ENCODE measurements around the gene CFAP46.
"Not testable (repeated sequence)": the region's sequence is repeated elsewhere in the genome, so short reads cannot be mapped to it uniquely, and the experiment has no call there.

Gene CFAP46

DNA sequence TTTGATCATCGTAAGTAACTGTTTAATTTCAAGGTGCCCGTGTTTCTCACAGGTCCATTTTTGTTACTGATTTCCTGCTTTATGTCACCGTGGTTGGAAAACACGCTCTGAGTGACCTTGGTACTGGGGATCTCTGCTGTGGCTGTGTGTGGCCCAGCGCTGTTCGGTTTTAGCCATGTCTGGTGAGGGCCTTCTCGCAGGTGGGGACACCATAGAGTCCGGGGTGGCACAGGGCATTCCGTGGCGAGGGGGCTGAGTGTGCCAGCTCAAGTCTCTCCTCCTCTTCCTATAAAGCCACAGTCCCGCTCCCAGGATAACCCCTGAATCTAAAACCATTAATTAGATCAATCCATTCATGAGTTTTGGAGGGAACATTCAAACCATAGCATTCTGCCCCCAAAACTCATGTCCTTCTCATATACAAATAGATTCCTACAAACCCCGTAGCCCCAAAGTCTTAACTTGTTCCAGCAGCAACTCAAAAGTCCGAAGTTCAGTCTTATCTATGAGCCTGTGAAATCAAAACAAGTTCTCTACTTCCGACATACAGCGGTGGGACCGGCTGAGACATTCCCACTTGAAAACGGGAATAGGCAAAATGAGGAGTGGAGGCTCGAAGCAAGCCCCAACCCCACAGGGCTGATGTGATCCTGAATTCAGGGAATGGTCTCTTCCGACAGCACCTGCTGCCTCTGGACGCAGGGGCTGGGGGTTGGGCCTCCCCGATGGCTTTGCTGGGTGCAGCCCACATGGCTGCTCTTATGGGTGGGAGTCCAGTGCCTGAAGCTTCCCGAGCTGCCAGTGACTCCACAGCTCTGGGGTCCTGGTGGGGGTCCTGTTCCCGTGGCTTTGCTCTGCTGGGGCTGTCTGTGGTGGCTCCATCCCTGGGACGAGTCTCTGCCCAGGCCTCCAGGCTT, 101.4 kb downstream of the CFAP46 start:
- DNase-seq: no peak

DNA sequence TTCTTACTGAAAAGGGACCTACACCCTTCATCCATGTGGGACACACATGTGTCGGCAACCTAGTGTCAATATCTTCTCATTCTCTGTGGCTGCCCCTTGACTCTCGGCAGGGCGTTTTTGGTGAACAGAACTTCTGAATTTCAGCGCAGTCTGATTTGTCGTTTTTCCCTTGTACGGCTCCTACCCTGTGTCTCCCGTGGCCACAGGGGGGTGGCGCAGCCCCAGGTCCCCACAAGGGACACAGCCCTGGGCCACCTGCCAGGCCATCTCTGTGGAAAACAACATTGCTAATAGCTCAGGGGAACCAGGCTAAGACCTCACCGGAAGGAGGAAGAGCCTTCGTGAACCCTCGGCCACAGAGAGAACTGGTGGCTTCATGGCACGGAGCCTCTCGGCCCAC, 103.3 kb downstream of the CFAP46 start:
- DNase-seq: no peak

DNA sequence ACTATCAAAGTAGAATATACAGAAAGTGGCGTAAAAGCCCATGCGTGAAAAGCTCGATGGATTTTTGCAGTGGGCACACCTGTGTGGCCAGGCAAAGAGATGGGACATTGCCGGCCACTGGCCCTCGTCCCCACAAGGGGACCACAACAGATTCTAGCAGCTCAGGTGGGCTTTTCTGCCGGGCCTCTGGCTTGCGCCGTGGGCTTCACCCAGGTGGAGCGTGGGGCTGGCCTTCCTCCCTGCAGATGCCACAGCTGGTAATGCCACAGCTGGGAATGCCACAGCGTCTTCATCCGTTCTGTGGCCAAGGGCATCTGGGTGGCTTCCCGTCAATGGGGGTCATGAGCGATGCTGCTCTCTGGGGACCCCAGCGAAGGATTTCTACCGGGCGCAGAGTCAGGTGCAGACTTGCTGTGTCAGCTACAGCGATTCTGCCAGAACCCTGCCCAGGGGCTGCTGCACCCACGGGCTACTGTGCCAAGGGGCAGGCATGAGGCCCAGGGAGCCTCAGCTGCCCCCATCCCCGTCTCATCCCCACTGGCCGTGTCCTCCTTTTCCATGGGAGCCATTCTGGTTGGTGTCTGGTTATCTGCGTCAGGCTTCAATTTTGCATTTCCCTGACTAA, 103.9 kb downstream of the CFAP46 start:
- no peak for DNase-seq

DNA sequence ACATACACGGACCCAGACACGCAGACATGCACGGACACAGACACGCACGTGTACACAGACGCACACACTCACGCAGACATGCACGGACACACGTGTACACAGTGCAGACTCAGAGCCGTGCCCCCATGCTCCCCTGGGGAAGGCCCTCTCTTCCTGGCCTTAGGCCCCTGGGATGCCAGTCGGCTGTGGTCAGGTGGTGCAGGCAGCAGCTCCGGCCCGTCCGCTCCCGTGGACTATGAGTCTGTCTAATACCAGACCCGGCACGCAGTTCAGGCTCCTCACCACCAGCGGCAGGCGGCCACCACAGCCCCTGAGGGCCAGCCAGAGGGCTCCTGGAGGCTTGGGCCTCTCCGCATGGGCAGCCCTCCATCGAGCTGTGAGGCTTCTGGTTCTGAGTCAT, 104.5 kb downstream of the CFAP46 start:
- DNase-seq: no peak

DNA sequence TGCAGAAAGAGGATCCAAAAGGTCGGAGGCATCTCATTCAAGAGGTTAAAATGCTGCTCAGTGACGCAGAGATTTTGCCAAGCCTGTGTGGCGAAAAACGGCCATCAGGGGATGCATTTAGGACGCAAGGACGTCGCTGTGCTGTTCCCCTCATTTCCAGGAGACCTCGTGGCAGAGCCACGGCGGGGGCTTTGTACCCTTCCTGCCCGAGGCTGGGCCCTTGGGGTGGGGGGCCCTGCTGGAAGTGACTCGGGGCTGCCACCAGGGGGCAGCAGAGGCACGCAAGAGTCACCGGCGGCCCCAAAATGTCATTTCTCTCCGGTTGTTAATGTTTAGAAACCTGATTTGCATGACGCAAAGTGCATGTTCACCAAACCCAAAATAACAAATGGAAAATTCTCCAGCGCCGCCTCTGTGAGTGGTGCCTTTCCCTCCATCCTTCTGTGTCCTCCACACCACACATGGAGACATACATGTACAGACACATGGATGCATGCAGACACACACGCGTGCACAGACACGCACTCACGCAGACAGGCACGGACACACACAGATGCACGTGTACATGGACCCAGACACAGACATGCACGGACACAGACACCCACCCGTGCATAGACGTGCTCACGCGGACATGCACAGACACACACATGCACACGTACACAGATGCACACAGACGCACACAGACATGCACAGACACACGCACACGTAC, 105.4 kb downstream of the CFAP46 start:
- peak; percentile 38 to 75 (median 52) for DNase-seq

DNA sequence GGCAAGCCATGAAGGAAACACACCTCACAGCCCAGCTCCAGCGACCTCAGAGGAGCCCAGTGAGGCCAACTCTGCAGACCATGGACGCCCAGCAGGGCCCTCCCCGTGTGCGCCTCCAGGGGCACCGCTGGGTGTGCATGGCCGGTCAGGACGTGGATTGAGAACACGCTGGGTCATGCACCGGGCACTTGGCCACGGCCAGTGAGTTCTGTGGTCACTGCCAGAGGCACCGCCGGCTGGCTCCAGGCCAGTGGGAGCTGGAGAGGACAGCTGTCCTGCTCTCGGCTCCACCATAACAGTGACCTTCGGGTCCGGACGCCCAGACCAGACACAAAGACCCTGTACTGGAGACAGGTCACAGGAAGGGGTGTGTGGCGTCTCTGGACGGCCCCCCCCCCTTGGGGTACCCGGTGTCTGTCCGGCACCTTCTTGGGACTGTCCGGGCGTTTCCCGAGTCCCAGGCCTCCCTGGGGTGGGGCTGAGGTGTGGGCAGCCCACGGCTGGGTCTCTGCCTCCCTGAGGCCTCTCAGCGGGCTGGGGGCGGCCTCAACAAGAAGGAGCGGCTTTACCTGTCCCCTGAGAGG, 106.0 kb downstream of the CFAP46 start:
- DNase-seq: no peak

DNA sequence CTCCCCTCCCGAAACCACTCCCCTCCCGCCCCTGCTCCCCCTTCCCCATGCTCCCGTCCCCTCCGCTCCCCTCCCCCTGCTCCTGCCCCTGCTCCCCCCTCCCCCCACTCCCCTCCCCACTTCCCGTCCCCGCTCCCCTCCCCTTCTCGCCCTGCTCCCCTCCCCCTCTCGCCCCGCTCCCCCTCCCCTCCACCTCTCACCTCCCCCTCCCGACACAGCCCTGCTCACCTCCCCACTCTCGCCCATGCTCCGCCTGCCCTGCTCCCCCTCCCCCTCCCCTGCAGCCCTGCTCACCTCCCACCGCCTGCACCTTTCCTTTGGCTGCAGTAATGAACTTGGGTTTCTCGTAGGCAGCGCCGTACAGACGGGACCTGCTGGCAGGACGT, 106.5 kb downstream of the CFAP46 start:
- no peak for DNase-seq

DNA sequence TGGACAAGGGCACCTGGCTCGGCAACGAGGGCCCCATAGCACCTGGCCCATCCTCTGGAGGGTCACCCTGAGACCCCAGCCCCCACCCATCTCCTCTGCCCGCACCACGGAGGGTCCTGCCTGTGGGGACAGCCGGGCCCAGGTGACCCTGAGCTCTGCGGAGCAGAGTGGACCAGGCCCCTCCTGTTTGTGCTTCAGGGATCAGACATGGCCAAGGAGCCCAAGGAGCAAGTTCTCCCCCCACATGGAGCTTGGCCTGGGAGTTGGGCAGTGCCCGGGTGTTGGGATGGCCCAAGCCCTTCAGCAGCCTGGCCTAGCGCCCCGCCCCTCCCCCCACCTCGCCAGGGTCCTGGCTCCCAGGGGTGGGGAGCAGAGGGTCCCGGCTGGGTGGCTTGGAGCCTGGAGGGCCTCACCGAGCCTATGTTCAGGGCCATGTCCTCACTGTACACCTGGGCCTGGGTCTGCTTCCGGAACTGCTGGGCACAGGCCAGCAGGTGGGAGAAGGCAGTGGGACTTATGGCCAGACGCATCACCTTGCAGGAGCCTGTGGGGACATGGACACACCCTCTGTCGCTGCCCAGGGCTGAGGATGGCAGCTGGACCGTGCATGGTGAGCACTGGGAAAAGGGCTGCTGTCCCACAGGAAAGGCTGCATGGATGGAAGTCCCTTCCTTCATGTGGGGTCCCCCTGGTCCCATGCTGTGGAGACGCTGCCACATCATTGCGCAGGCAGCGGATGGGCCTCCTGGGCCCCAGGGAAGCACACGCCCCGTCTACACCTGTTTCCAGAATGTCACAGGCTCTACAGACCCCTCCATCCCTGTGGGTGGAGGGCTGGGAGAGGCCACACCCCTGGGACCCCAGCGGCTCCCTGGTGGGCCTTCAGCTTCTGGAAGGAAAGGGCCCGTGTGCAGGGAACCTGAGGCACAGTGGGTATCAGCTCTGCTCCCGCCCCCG, 107.2 kb downstream of the CFAP46 start:
- no peak for DNase-seq

DNA sequence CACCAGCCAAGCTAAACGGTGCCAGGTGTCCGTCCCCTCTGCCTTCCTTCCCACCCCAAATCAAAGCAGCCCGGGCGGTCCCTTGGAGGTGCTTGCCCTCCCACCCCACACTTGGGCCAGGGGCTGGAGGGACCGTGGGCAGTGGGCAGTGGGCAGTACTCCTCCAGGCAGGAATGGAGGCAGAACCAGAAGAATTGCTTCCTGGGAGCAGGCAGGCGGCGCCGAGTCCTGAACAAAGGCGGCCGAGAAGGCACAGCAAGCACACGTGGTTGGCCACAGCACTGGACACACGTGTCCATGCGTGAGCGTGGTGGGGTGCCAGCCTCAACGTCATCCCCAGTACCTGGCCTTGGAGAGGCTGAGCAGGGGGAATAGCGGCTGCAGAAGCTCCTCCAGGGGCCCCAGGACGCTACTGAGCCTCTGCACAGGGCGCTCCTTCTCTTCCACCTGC, 108.0 kb downstream of the CFAP46 start:
- no peak for DNase-seq

DNA sequence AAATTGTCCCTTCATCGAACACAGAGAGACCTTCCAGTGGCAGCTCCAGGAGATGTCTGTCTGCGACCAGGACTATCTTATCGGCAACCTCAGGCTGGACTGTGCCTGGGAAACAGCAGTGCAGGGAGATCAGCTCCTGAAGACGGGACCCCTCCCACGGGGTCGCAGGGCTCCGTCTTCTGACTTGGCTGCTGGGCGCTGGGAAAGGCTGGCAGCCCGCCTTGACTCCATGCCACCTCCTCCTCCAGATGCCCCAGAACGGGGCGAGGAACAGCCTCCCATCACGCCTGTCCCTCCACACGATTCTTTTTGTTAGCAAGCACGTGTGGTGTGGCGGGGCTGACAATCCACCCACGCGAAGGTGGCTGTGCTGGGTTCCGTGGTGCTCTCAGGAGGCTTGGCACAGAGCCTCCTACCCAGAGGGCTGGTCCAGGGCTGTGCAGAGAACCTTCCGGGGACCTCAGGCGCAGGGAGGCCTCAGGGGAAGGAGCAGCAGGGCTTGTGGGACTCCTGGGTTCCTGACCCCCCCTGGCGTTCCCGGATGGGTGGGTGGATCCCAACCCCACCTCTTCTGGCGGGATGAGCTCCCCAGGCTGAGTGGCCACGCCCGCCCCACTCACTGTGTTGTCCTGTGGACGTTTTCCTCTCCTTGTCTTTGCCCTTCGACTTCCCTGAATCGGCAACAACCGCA, 108.8 kb downstream of the CFAP46 start:
- DNase-seq: no peak

DNA sequence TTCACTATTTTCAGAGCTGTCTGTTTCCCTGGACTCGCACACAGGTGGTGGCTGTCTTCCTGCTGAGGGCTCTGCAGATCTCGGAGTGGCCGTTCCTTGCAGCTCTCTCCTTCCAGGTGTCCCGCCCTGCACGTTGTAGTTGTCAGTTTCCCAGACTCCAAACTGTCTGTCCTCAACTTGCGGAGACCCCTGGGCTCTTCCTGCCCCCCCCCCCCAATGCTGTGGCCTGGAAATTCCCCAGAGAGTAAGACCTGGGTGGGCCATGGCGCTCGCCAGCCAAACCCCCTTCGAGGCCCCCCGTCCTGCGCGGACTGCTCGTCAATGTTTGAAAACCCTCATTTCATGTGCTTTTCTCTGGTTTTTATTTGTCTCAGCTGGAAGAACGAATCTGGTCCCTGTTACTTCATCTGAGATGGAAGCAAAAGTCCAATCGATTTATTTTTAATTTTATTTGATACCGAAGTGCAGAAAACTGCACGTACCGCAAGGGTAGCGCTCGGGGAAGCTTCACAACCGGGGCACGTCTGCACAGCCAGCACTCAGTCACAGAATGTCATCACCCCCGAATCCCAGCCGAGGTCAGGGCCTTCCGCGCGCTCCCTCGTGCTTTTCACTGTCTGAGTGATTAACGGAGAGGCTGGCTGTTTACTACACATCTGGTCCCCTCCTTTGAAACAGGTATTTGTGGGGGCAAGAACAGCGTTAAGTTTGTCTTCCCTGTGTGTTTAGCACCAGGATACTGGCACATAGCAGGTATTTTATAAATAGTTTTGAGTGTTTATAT, 110.0 kb downstream of the CFAP46 start:
- DNase-seq: no peak

DNA sequence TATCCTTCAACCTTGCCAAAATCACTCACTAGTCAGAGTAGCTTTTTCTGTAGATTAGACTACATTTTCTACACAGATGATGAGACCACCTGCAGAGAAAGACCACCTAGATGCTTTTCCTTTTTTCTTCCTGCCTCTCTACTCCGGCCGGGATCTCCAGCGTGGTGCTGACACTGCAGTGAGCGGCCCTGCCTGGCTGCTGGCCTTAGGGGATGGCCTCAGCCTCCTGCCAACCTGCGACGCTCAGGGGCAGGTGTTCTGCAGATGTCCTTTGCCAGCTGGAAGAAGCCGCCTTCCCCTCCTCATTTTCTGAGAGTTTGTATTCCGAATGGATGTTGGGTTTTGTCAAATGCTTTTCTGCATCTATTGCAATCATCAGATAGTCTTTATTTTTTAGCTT, 113.0 kb downstream of the CFAP46 start:
- no peak for DNase-seq

DNA sequence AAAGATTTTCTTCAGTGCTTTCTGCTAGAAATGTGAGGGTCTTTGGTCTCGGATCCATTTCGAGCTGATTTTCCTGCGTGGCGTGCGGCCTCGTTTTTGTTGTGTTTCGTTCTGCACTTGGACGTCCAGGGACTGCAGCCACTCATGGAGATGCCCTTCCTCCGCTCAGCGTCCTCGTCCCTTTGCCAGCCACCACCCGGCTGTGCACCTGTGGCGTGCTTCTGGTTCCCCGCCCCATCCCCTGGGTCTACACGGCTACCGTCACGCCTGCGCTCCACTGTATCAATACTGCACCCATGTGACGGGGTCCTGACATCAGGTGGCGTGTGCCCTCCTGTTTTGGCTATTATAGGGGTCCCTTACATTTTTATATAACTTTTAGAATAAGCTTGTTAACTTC, 113.7 kb downstream of the CFAP46 start:
- DNase-seq: no peak

DNA sequence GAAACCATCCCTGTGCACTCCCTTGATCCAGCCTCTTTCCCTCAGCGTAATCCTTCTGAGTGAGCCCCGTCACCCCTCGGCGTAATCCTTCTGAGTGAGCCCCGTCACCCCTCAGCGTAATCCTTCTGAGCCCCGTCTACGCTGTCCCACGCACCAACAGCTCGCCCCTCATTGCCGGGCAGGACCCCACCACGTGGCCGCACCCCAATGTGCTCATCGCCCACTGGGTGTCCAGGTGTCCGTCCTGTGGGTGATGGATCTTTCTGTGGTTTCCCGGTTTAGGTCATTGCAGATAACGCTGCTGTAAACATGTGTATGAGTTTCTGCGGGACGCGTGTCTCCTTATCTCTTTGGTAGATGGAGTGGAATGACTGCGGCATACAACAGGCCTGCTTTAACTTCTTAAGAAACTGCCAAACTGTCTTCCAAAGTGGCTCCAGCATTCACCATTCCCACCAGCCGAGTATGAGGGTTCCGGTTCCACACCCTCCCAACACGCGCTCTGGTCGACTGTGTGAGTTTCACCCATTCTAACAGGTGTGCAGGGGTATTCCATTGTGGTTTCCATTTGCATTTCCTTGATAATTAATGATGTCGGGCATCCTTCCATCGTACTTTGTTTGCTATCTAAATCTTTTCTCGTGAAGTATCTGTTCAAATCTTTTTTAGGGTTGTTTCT, 114.4 kb downstream of the CFAP46 start:
- DNase-seq: no peak

DNA sequence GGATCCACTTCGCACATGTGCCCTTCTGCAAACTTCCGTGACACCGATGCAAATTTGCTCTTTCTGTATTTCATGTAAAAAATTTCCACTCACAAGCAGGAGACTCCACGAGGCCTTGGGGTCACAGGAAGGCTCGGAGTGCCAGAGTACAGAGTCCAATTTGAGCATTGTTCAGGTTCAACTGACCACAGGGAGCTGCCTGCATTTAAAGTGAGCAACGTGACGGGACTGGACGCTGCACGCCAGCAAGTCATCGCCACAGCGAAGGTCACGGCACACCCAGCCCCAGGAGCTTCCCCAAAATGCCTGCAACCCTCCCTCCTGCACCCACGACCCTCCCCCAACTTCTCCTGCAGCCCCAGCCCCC, 115.0 kb downstream of the CFAP46 start:
- no peak for DNase-seq

DNA sequence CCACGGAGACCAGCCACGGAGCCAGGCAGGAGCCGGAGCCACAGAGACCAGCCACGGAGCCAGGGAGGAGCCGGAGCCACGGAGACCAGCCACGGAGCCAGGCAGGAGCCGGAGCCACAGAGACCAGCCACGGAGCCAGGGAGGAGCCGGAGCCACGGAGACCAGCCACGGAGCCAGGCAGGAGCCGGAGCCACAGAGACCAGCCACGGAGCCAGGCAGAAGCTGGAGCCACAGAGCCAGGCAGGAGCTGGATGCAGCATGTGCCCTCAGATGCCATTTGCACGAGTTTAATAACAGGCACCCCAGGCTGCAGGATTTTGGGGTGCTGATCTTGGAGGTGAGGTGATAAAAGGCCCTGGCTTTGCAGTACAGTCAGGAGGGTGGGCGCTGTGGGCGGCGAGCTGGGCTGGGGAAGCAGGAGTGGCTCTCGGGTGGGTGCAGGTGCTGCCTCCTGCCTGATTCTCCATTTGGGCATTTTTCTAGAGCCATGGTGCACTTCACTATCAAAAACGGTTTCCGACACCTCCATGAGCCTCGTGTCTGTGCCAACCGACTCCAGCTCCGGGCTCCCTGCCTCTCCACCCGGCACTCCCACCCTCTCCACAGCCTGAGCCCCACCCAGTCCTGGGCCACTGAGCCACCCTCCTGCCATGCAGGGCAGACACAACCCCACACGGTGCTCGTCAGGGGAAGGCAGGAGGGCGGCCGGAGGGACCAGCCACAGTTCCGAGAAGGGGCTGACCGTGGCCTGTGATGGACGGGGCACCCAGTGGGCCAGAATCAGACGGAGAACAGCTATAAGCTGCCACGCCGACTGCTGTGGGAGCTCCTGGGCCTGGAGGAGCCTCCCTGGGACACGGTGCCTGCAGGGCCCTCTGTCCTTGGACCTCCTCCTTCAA, 115.6 kb downstream of the CFAP46 start:
- DNase-seq: no peak

DNA sequence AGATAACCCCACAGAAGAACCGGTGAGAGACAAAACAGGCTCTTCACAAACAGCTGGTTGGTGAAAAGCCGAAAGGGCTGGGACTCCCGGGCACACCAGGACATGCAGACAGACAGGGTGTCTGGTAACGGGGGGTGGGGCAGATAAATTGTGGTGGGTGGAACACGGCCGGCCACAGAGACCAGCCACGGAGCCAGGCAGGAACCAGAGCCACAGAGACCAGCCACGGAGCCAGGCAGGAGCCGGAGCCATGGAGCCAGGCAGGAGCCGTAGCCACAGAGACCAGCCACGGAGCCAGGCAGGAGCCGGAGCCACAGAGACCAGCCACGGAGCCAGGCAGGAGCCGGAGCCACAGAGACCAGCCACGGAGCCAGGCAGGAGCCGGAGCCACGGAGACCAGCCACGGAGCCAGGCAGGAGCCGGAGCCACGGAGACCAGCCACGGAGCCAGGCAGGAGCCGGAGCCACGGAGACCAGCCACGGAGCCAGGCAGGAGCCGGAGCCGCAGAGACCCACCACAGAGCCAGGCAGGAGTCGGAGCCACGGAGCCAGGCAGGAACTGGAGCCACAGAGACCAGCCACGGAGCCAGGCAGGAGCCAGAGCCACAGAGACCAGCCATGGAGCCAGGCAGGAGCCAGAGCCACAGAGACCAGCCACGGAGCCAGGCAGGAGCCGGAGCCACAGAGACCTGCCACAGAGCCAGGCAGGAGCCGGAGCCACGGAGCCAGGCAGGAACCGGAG, 116.4 kb downstream of the CFAP46 start:
- DNase-seq: not testable (repeated sequence)

DNA sequence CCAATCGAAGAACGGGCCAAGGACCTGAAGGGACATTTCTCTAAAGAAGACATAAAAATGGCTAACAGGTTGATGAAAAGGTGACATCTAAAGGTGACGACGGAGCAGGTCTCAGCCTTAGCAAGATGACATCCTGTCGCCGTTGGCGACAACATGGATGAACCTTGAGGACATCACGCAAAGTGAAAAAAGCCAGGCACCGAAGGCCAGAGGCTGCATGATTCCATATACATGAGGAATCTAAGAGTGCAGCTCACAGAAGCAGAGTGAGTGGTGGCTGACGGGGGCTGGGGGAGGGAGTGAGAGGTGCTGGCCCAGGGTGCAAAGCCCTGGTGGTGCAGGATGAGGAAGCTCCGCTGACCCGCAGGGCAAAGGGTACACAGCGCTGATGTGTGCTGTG, 122.3 kb downstream of the CFAP46 start:
- no peak for DNase-seq

Measured in suppressor macrophage (primary cell).